ENCODE results near the gene CBLL1. TPM values are rescaled to one million over a fixed set of nuclear protein-coding genes. Genes with fewer than 3 reads are reported as not detected.

Gene CBLL1
- total RNA-seq, 1 donor from 2014 or later: 18.3 TPM

GRCh38 chr7:107778283-107778682 is 34.3 kb downstream of the CBLL1 start:
- Histone ChIP-seq H3K4me1 (ENCODE audit: control insufficient read depth in 3 of 3, insufficient read depth in 3 of 3, low read length in 3 of 3) (no peaks in the 10 kb centered on the region), H3K9ac (ENCODE audit: low read depth in 1 of 3, low read length in 3 of 3) (no peak overlapping the region), H3K9me3 (ENCODE audit: control insufficient read depth in 3 of 3, low read length in 3 of 3) (no peaks in the 10 kb centered on the region), H3K36me3 (ENCODE audit: control insufficient read depth in 3 of 3, insufficient read depth in 3 of 3, low read length in 3 of 3) (no peaks in the 10 kb centered on the region), H3K27ac (ENCODE audit: low read depth, low read length) (no peak overlapping the region), H3K27me3 (ENCODE audit: control insufficient read depth in 3 of 3, insufficient read depth in 3 of 3, low read length in 3 of 3) (no peaks in the 10 kb centered on the region), H3K4me3 (ENCODE audit: low read length in 3 of 3) (no peak overlapping the region)

- Histone ChIP-seq H3K9ac (ENCODE audit: low read depth in 1 of 3, low read length in 3 of 3) (no peak overlapping the region), H3K27ac (ENCODE audit: low read depth, low read length) (no peak overlapping the region), H3K27me3 (ENCODE audit: control insufficient read depth in 3 of 3, insufficient read depth in 3 of 3, low read length in 3 of 3) (no peaks in the 10 kb centered on the region), H3K9me3 (ENCODE audit: control insufficient read depth in 3 of 3, low read length in 3 of 3) (no peaks in the 10 kb centered on the region), H3K4me1 (ENCODE audit: control insufficient read depth in 3 of 3, insufficient read depth in 3 of 3, low read length in 3 of 3) (no peaks in the 10 kb centered on the region), H3K36me3 (ENCODE audit: control insufficient read depth in 3 of 3, insufficient read depth in 3 of 3, low read length in 3 of 3) (no peaks in the 10 kb centered on the region), H3K4me3 (ENCODE audit: low read length in 3 of 3) (no peak overlapping the region)
These were observed 35.7 kb downstream of the CBLL1 start for GRCh38 chr7:107779647-107780099.

GRCh38 chr7:107782374-107782773 is 38.4 kb downstream of the CBLL1 start:
- H3K27ac ChIP-seq (ENCODE audit: low read depth, low read length): no peak overlapping the region
- no peaks in the 10 kb centered on the region for H3K9me3 ChIP-seq (ENCODE audit: control insufficient read depth in 3 of 3, low read length in 3 of 3)
- no peak overlapping the region for H3K9ac ChIP-seq (ENCODE audit: low read depth in 1 of 3, low read length in 3 of 3)
- H3K27me3 ChIP-seq (ENCODE audit: control insufficient read depth in 3 of 3, insufficient read depth in 3 of 3, low read length in 3 of 3): no peaks in the 10 kb centered on the region
- H3K4me3 ChIP-seq (ENCODE audit: low read length in 3 of 3): no peak overlapping the region
- no peaks in the 10 kb centered on the region for H3K4me1 ChIP-seq (ENCODE audit: control insufficient read depth in 3 of 3, insufficient read depth in 3 of 3, low read length in 3 of 3)
- H3K36me3 ChIP-seq (ENCODE audit: control insufficient read depth in 3 of 3, insufficient read depth in 3 of 3, low read length in 3 of 3): no peaks in the 10 kb centered on the region

DNA sequence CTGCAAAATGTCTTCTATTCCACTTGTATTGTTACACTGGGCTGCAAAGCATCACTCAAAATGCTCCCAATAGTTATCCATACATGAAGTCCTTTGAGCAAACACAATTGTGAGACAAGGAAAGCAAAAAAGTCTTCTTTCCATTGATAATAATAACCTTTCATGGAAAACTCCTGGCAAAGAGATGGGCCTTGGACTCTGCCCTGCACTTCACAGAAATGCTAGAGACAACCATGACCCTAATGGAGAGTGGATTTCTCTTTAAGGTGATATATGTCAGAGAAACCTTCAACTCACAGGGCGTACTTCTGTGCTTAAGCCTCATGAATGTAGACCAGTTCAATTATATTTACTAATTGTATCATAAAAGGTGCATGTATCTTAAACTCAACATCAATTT is 39.7 kb downstream of the CBLL1 start:
- Histone ChIP-seq H3K27me3 (ENCODE audit: control insufficient read depth in 3 of 3, insufficient read depth in 3 of 3, low read length in 3 of 3) (no peaks in the 10 kb centered on the region), H3K9me3 (ENCODE audit: control insufficient read depth in 3 of 3, low read length in 3 of 3) (no peaks in the 10 kb centered on the region), H3K4me1 (ENCODE audit: control insufficient read depth in 3 of 3, insufficient read depth in 3 of 3, low read length in 3 of 3) (no peaks in the 10 kb centered on the region), H3K9ac (ENCODE audit: low read depth in 1 of 3, low read length in 3 of 3) (no peak overlapping the region), H3K27ac (ENCODE audit: low read depth, low read length) (no peak overlapping the region), H3K4me3 (ENCODE audit: low read length in 3 of 3) (no peak overlapping the region), H3K36me3 (ENCODE audit: control insufficient read depth in 3 of 3, insufficient read depth in 3 of 3, low read length in 3 of 3) (no peaks in the 10 kb centered on the region)

DNA sequence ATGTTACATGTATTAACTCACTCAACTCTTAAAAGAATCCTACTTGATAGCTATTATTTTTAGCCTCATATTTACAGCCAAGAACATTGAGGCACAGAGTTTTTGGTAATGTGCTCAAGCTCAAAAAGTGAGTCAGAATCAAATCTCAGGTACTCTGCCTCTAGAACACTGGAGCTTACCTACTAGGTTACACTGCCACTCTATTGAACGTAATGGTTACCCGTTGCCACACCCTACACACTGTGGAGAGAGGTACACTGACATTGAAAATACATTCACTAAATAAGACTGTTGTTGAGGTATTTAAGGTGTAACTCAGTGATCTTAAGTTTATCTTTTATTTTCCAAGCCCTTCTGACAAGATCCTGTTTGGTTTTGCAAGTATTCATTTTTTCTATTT is 41.2 kb downstream of the CBLL1 start:
- H3K27me3 ChIP-seq (ENCODE audit: control insufficient read depth in 3 of 3, insufficient read depth in 3 of 3, low read length in 3 of 3): no peaks in the 10 kb centered on the region
- no peak overlapping the region for H3K27ac ChIP-seq (ENCODE audit: low read depth, low read length)
- no peaks in the 10 kb centered on the region for H3K36me3 ChIP-seq (ENCODE audit: control insufficient read depth in 3 of 3, insufficient read depth in 3 of 3, low read length in 3 of 3)
- no peaks in the 10 kb centered on the region for H3K9me3 ChIP-seq (ENCODE audit: control insufficient read depth in 3 of 3, low read length in 3 of 3)
- no peaks in the 10 kb centered on the region for H3K4me1 ChIP-seq (ENCODE audit: control insufficient read depth in 3 of 3, insufficient read depth in 3 of 3, low read length in 3 of 3)
- no peak overlapping the region for H3K9ac ChIP-seq (ENCODE audit: low read depth in 1 of 3, low read length in 3 of 3)
- no peak overlapping the region for H3K4me3 ChIP-seq (ENCODE audit: low read length in 3 of 3)

GRCh38 chr7:107785926-107786325 is 42.0 kb downstream of the CBLL1 start:
- Histone ChIP-seq H3K9me3 (ENCODE audit: control insufficient read depth in 3 of 3, low read length in 3 of 3) (no peaks in the 10 kb centered on the region), H3K4me3 (ENCODE audit: low read length in 3 of 3) (no peak overlapping the region), H3K36me3 (ENCODE audit: control insufficient read depth in 3 of 3, insufficient read depth in 3 of 3, low read length in 3 of 3) (no peaks in the 10 kb centered on the region), H3K27me3 (ENCODE audit: control insufficient read depth in 3 of 3, insufficient read depth in 3 of 3, low read length in 3 of 3) (no peaks in the 10 kb centered on the region), H3K27ac (ENCODE audit: low read depth, low read length) (no peak overlapping the region), H3K4me1 (ENCODE audit: control insufficient read depth in 3 of 3, insufficient read depth in 3 of 3, low read length in 3 of 3) (no peaks in the 10 kb centered on the region), H3K9ac (ENCODE audit: low read depth in 1 of 3, low read length in 3 of 3) (no peak overlapping the region)

- no peak overlapping the region for H3K4me3 ChIP-seq (ENCODE audit: low read length in 3 of 3)
- H3K36me3 ChIP-seq (ENCODE audit: control insufficient read depth in 3 of 3, insufficient read depth in 3 of 3, low read length in 3 of 3): no peaks in the 10 kb centered on the region
- no peaks in the 10 kb centered on the region for H3K9me3 ChIP-seq (ENCODE audit: control insufficient read depth in 3 of 3, low read length in 3 of 3)
- no peaks in the 10 kb centered on the region for H3K27me3 ChIP-seq (ENCODE audit: control insufficient read depth in 3 of 3, insufficient read depth in 3 of 3, low read length in 3 of 3)
- no peak overlapping the region for H3K9ac ChIP-seq (ENCODE audit: low read depth in 1 of 3, low read length in 3 of 3)
- H3K4me1 ChIP-seq (ENCODE audit: control insufficient read depth in 3 of 3, insufficient read depth in 3 of 3, low read length in 3 of 3): no peaks in the 10 kb centered on the region
- no peak overlapping the region for H3K27ac ChIP-seq (ENCODE audit: low read depth, low read length)
These were observed 44.3 kb downstream of the CBLL1 start for GRCh38 chr7:107788216-107788615.

DNA sequence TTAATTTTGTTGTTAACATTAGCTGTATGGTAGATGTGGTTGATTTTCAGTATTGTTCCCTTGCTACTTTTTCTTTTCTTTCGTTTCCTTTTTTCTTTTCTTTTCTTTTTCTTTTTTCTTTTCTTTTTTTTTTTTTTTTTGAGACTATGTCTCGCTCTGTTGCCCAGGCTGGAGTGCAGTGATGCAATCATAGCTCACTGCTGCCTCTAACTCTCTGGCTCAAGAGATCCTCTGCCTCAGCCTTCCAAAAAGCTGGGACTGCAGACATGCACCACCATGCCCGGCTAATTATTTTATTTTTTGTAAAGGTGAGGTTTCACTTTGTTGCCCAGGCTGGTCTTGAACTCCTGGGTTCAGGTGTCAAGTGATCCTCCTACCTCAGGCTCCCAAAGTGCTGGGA is 44.7 kb downstream of the CBLL1 start:
- Histone ChIP-seq H3K9me3 (ENCODE audit: control insufficient read depth in 3 of 3, low read length in 3 of 3) (no peaks in the 10 kb centered on the region), H3K36me3 (ENCODE audit: control insufficient read depth in 3 of 3, insufficient read depth in 3 of 3, low read length in 3 of 3) (no peaks in the 10 kb centered on the region), H3K27ac (ENCODE audit: low read depth, low read length) (no peak overlapping the region), H3K27me3 (ENCODE audit: control insufficient read depth in 3 of 3, insufficient read depth in 3 of 3, low read length in 3 of 3) (no peaks in the 10 kb centered on the region), H3K9ac (ENCODE audit: low read depth in 1 of 3, low read length in 3 of 3) (no peak overlapping the region), H3K4me1 (ENCODE audit: control insufficient read depth in 3 of 3, insufficient read depth in 3 of 3, low read length in 3 of 3) (no peaks in the 10 kb centered on the region), H3K4me3 (ENCODE audit: low read length in 3 of 3) (no peak overlapping the region)

- no peaks in the 10 kb centered on the region for H3K4me1 ChIP-seq (ENCODE audit: control insufficient read depth in 3 of 3, insufficient read depth in 3 of 3, low read length in 3 of 3)
- H3K27ac ChIP-seq (ENCODE audit: low read depth, low read length): no peak overlapping the region
- no peak overlapping the region for H3K9ac ChIP-seq (ENCODE audit: low read depth in 1 of 3, low read length in 3 of 3)
- no peak overlapping the region for H3K4me3 ChIP-seq (ENCODE audit: low read length in 3 of 3)
- H3K36me3 ChIP-seq (ENCODE audit: control insufficient read depth in 3 of 3, insufficient read depth in 3 of 3, low read length in 3 of 3): no peaks in the 10 kb centered on the region
- H3K27me3 ChIP-seq (ENCODE audit: control insufficient read depth in 3 of 3, insufficient read depth in 3 of 3, low read length in 3 of 3): no peaks in the 10 kb centered on the region
- H3K9me3 ChIP-seq (ENCODE audit: control insufficient read depth in 3 of 3, low read length in 3 of 3): no peaks in the 10 kb centered on the region
These were observed 45.7 kb downstream of the CBLL1 start for GRCh38 chr7:107789647-107790046.

- no peak overlapping the region for H3K4me3 ChIP-seq (ENCODE audit: low read length in 3 of 3)
- no peaks in the 10 kb centered on the region for H3K4me1 ChIP-seq (ENCODE audit: control insufficient read depth in 3 of 3, insufficient read depth in 3 of 3, low read length in 3 of 3)
- no peaks in the 10 kb centered on the region for H3K9me3 ChIP-seq (ENCODE audit: control insufficient read depth in 3 of 3, low read length in 3 of 3)
- no peak overlapping the region for H3K27ac ChIP-seq (ENCODE audit: low read depth, low read length)
- H3K27me3 ChIP-seq (ENCODE audit: control insufficient read depth in 3 of 3, insufficient read depth in 3 of 3, low read length in 3 of 3): no peaks in the 10 kb centered on the region
- H3K36me3 ChIP-seq (ENCODE audit: control insufficient read depth in 3 of 3, insufficient read depth in 3 of 3, low read length in 3 of 3): no peaks in the 10 kb centered on the region
- H3K9ac ChIP-seq (ENCODE audit: low read depth in 1 of 3, low read length in 3 of 3): no peak overlapping the region
These were observed 48.4 kb downstream of the CBLL1 start for GRCh38 chr7:107792364-107792763.

Measured in skeletal muscle tissue (tissue), 4 donors.